NCI-H1694 (cell line): ENCODE measurements around the gene CAMK2D.

Experiments
- DNase-seq: peaks from one replicate; lab custom pipeline; 2025; lab: John Stamatoyannopoulos, UW

CAMK2D gene

DNA sequence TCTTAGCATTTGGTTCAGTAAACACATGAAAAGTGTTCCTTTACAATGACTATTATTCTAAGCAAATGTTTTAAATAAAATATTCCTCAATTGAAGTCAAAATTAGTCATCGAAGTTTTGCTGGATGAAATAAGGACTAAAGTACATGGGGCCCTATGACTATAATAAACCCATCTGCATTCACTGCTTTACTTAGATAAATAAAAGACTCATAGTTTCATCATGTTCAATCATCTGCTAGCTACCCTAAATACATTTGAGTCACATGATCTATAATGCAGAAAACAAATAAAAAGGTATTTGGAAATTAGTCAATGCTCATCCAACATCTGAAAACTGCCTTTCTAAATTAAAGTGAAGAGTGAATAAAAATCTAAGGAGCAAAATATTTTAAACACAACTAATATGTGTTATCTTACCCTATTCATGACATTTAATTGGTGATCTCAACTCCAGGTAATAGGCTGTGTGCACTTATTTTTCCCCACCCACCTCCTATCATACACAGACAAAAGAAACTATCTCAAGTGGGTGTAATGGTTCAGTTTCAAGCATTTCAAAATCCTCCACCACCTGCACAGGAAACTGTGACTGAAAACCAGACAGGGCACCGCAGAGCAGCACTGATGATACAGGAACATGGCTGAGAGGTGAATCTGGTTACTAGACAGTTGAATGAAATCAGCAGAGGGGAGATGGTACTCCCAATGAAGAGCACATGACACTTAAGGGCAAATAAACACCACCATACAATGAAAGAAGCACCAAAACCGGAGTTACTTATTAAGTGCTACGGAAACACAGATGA is 78.6 kb downstream of the CAMK2D start:
- DNase-seq = no peak

DNA sequence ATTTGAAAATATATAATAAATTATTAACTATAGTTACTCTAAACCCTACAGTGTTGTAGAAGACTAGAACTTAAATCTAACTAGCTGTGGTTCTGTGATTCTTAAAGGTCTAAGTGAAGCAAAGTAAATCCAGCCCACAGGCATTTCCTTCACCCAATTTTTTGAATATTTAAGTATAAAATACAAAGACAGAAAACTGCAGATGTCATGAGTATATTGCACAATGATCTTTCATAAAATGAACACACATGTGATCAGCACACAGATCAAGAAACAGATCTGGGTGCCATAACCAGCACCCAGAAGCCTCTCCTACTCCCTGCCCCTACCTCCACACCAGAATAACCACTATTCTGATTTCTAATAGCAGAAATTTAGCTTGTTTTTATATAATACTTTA is 82.9 kb downstream of the CAMK2D start:
- DNase-seq = no peak

DNA sequence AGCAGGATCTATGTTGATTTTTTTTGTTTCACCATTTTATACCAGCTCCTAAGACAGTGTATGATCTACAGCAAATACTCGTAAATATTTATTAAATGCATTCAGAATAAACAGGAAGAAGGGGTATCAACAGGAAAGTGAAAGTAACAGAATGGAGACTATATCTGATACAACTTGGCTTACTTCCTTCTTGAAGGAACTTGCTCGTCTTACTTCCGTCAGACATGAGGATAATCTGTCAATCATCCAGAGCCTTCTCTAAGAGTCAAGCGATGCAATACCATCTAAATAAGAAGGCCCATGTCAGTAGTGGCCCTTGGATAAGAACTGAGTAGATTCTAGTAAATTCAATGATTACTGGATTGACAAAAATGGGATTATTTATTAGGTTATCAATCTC is 84.2 kb downstream of the CAMK2D start:
- DNase-seq = no peak

DNA sequence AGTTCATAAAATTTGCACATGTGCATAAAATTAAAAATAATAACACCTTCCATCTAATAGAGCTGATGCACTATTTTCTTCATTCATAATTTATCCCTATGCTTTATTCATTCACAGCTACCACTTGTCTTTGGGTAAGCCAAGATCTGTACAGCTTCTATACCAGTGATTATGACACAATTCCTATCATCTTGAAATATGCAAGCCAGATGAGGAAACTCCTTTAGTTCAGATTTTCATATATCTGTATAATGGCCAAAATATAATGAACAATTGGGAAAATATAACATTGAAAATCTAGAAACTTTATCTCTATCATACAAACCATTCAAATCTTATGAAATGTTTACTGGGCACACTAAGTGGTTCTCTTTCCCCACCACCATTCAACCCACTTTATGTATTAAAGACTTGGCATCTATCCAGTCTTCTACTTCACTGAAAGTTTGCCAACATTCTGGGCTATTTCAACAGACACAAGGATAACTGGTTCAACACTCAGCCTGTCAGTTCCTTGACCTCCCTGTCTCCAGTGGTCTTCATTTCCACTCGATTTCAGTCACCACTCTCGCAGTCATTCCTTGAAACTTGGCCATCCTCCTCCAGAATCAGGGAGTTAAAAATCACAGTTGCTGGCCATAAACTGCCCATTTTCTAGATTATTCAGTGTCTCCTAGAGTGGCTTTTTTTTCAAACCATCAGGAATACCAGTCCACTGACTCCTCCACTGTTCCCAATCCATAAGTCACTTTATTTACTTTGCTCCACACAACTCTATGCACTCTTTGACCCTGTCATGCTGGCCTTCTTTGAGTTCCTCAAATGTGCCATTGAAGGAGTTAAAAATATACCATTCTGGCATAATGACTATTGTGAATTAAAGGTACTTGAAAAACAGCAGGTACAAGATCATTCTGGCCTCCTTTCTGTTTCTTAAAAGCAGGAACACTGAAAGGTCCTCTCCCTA is 85.5 kb downstream of the CAMK2D start:
- DNase-seq = no peak

DNA sequence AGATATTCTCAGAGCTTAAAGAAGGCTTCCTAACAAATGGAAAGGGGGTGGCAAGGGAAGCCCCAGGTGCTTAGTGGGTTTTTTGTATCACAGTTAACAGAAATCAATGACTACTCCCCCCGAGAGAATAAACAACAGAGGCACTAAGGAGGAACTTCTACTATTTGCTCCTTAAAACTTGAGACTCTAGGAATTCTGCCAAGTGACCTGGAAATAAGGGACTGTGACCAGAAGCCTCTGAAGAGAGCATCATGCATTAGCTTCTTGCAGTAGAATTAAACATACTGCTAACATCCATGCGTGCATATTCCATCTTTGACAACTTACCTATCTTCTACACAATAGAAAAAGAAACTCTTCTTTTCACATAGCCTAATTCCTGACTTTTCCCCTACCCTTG is 86.8 kb downstream of the CAMK2D start:
- DNase-seq = no peak

DNA sequence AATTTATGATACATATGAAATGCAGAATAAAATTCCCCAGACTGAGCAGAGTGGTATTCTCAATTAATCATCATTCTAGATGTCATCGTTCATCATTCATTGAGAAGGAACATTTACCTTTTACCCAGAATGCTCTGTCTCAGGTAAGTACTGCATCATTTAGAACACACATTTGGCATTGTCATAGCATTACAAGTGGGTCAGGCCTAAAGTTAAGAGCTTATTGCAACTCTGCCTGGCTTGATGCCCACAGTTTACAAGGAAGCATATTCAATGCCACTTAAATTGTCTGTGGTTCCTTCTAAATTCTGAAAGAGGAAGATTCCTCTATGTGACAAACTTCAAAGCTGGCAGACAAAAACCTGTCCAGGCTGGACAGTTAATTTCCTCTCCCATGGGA is 87.3 kb downstream of the CAMK2D start:
- DNase-seq = no peak

DNA sequence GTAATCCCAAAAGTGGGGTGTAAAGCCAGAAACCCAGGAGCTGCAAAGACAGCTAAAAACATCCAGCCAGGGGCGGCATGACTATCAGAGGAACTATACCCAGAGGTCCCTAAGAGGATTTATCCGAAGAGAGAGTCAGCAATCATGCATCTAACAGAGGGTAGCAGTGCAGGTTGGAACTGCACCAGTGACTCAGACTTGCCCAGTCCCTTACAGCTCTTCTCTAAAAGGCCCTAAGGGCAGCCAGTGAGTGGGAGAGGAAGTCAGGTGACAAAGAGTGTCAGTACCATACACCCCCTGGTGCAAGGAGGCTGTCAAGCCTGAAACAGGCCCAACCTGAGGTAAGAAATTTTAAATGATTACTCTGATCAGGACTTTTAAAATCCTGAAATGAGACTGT is 88.1 kb downstream of the CAMK2D start:
- no peak for DNase-seq

DNA sequence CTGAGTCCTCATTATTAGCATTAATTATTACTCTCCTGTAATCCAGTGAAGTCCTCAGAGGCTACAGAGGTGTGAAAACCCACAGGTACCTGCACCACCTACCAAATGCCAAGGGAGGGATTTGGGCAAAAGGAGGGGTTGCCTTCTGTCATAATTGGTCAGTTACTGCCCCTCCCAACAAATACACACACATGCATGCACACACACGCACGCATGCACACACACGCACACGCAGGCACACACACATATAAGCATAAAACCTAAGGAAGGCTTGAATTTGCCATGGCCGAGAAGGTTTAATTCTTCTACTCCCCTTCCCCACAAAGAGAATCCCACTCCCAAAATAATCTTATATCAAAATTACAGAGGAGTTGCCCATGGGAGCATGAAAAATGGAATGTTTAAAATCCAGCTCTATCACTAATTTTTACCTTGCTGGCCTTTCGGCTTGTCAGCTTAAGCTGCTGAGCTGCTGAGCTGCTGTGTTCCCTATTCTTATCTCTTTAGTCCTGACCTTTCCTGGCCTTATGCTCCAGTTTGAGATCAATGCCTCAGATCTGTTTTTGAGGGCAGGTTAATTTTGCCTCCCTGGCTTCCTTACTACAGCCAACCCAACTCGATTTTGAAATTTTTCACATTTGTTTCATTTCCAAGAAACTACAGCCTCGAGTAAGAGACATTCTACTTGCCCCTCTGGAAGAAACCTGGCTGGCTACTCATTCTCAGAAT is 95.0 kb downstream of the CAMK2D start:
- no peak for DNase-seq

DNA sequence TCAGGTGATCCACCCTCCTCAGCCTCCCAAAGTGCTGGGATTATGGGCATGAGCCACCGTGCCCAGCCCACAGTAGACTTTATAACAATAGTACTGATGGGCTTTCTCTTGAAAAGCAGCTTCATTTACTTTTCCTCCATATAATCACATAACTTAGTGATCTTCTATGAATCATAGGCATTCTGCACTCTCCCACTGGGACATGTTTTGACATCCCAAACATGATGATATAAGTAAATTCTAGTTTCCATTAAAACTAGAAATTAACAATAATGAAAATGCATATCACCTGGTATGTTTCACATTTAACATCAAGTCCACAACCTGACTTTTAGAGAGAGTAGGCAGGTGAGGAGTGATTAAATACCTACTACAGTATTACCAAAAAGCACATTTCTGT is 96.5 kb downstream of the CAMK2D start:
- DNase-seq = no peak

DNA sequence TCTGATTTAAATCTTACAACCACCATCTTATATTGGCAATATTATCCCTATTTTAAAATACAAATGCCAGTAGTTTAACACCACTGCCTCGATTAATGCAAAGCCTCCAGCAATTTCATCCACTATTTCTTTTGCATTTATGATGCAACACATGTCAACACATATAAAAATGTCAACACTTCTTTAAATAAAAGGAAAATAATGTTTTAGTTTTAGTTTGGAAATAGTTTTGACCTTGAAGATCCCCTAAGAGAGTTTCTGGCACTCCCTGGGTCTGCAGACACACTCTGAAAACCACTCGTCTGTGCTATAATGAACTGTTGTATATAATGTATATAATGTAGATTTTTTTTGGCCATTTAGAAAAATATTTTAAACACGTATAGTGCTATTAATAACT is 99.0 kb downstream of the CAMK2D start:
- DNase-seq = no peak

DNA sequence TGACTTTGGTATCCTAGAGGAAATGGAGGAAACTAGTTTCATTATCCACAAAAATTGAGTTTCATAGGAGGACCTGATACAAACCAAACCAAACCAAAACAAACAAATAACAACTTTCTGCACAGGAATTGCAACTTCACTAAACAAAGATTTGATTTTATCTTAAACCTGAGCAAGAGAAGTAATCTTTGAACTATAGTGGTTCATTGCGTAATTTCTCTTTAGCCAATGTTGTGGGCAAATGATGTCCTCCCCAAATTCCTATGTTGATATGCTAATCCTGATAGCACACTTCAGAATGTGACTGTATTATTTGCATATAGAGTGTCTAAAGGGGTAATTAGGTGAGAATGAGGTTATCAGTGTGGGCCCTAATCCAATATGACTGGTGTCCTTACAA is 102.4 kb downstream of the CAMK2D start:
- DNase-seq = no peak

DNA sequence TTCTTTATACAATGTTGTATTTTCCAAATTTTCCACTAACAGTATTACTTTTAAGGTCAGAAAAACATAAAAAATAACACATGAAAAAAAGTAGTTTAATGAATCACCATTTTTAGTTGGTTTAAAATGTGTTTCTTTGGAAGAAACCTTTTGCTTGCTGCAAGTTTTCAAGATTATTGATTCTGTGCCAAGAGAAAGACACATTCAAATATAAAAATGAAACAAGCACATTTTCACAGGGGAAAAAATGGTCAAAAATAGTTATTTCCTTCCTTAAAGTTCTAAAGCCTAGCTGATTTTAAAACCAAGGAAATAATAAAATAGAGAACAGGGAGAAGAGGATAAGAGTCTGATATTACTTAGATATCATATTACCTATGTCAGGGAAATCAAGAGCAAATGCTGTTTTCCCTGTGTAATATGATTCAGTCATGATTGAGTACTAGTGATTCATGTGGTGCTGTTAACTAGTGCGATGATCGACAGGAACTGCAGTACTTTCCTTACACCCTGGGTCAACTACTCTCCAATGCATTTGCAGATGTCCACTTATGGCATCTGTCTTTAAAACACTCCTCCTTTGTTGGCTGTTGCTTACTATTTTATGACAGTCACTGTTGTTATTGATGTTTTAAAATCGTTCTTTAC is 103.8 kb downstream of the CAMK2D start:
- no peak for DNase-seq

DNA sequence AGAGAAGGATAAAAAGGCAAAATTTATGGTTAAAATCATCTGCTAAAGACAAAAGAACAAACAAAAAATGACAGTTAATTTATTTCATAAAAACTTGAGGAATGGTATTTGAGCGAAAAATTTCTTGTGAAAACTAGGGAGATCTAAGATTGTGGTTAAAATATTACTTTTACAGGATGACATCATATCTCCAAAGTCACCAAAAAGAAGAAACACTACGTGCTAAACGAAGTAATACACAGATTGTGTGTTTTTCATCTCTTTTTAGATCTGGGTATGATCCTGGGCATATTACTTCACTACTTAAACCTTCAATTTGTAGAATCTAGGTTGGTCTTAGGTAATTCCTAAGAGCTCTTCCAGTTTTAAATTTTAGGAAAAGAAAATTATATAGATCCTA is 107.7 kb downstream of the CAMK2D start:
- DNase-seq = no peak

DNA sequence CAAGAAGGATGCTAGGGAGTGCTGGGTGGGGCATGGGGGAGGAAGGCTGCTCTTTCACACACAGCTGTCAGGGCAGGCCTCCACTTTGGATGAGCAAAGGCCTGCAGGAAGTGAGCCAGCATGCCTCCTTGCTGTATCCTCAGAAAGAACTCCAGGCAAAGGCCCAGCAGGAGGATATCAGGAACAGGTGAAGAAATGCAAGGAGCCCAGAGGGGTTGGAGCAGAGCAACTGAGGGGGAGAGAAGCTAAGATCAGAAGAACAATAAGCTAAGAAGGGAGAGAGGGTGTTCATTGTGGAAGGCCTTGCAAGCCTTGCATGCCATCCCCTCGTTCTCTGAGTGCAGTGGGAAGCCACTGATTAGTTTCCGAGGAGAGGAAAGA is 115.1 kb downstream of the CAMK2D start:
- no peak for DNase-seq

DNA sequence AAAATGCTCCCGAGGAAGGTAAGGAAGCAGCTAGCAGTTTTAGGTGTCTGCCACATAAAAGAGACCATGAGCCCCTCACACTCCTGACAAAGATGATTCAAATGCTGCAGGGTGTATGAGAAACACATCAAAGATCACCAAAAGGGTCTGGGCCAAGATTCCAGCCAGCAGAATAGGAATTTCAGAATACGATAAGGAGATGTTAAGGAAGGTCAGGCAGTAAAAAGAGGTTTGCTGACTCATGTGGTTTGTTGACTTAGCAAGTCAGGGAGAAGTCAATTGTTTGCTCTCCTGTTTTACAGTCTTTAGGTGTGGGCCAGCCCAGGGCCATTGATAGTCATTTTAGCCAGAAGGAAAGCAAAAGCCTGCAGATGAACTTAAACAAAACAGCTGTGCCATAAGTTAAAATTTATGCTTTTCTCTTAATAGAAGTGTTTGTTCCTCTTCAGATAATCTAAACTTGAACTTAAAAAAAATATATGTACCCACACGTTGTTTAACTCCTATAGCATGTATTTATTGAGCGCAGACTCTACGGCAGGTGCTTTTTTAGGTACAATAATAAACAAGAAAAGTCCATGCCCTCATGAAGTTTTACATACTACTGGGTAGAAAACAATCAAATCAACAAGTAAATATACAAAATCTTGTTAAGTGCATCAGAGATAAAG is 115.6 kb downstream of the CAMK2D start:
- no peak for DNase-seq

DNA sequence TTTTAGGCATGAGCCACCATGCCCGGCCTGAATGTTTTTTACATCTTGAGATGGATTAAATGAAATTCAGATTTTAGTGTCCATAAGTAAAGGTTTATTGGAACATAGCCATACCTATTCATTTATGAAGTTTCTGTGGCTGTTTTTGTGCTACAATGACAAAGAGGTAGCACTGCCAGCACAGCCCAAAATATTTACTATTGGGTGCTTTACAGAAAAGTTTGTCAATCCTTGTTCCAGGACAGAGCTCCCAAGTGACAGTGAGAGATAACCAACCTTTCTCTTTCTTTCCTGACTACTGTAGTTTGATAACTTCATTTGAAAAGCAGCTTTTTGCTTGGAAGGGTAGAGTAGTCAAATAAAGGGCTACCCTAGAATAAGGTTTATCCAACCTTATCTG is 116.2 kb downstream of the CAMK2D start:
- no peak for DNase-seq

DNA sequence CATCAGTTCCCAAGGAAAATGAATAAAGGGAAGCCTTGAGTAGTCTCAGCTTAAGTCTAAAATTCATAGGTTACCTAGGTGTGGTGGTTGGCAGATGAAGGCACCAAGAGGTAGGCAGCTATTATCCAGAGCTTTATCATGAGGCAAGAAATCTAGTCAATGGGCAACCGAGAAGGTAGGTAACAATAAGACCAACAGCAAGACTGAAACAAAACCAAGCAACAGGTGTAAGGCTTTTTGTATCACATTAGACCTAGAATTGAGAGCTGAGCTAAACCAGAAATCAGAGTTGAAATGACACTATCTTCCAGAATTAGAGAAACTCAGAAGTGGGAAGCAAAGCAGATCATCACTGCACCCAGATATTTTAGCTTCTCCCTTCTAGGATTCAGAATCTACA is 117.1 kb downstream of the CAMK2D start:
- DNase-seq = no peak

DNA sequence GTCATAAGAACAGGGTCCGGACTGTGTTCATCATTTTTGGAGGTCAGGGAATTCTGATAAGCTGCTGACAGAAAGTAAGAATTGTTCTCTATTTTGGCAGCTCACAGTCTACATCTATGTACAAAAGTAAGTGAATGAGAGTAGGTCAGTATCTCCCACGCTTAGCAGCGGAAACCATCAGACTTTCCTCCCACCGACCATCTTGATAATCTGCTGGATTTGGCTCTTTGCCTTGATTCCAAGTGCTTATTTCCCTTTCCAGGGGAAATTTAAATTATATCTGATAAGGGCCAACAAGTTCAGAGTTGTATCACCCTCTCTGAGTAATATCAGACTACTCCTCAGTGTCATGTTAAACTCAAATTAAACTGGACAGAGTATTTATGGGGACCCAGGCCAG is 118.0 kb downstream of the CAMK2D start:
- DNase-seq = no peak

DNA sequence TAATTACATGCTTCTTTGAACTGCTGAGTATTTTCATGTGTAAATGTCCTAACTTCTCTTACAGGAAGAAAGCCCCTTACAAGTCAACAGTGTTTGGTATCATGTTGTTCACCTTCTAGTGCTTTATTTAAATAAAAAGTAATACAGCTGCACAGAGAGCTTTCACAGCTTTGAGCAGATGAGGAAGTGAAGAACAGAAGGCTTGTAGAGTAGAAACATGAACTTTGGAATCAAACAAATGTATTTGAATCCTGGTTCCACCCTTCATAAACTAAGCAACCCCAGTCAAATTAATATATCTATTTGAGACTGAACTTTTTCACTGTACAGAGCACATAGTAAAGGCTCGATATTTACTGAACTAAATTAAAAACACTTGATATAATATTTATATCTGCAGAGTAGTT is 120.5 kb downstream of the CAMK2D start:
- DNase-seq = no peak

DNA sequence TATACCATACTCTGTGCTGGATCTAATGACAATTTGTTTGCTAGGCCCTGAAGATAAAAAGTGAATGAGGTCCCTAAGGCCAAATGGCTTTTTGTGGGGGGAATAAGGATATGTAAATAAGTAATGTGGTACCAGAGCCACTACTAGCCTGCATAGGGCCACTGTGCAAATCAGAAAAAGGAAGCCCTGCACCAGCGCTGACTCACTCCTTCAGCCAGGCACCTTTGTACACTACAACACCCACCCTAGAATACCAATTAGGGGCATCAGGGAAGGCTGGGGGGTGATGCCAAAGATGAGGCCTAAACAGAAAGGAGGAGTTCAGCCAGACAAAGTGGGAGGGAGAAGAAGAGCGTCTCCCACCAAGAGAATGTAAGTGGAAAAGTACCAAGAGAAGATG is 122.2 kb downstream of the CAMK2D start:
- no peak for DNase-seq

DNA sequence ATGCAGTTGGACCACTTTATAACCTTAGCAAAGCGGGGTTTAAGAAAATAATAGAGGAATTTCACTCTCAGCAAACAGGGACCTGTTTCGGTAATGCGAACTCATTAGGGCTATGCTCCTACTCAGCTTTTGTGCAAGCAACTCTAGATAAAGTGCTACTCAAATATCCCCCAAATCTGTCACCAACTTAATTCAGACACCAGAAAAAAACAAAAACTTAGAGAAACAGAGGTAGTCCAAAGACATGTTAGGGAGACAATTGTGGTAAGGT is 123.0 kb downstream of the CAMK2D start:
- no peak for DNase-seq
